GM12891 (cell line): ENCODE measurements around the gene ECSCR.
"Not testable (repeated sequence)": the region's sequence is repeated elsewhere in the genome, so short reads cannot be mapped to it uniquely, and the experiment has no call there.

ENCODE experiments used
- DNase-seq: peaks from one replicate; pipeline ENCODE4 v3.0.0; 2011; ENCODE audit warnings: low spot score; ENCODE audit not compliant: insufficient read length
- FAIRE-seq: peaks from 2 replicates; lab custom pipeline; 2011; peaks lifted over from hg19 to GRCh38; lab: Jason Lieb, UNC
- PAX5 ChIP-seq: IDR thresholded peaks from 2 replicates; pipeline ENCODE4 v1.6.1; 2011; ENCODE audit warnings: low read length, moderate library complexity, mild to moderate bottlenecking; ENCODE audit not compliant: insufficient read depth, severe bottlenecking
- POLR2A ChIP-seq: IDR thresholded peaks from 2 replicates; pipeline ENCODE4 v1.6.1; 2011; ENCODE audit warnings: low read depth, low read length, control low read depth
- POLR2AphosphoS5 ChIP-seq: IDR thresholded peaks from 2 replicates; pipeline ENCODE4 v1.6.1; 2011; ENCODE audit warnings: low read depth, low read length, control low read depth
- POU2F2 ChIP-seq: IDR thresholded peaks from 2 replicates; pipeline ENCODE4 v1.6.1; 2011; ENCODE audit warnings: low read depth, mild to moderate bottlenecking, control low read depth, low read length, moderate library complexity
- SPI1 ChIP-seq: IDR thresholded peaks from 2 replicates; pipeline ENCODE4 v1.6.1; 2011; ENCODE audit warnings: low read depth, low read length, control low read depth
- TAF1 ChIP-seq: IDR thresholded peaks from 2 replicates; pipeline ENCODE4 v1.6.1; 2011; ENCODE audit warnings: low read depth, low read length, control low read depth

ECSCR gene

DNA sequence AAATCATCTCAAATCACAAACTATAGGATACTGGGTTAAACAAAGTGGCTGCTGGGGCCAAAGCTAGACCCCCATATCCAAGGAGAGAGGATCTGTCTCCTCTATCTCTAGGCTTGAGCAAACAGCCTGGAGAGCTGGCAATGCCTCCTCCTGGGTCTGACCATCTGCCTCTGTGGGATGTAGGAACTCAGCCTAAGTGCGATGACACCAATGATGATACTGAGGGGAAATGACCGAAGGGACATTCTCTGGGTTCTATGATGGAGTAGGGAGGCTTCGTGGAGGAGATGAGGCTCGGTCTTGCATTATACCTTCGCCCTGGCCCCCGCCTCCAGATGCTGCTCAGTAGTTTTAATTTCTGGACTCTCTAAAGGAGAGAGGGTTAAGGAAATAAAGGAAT is 49.4 kb downstream of the ECSCR start:
- no peak for DNase-seq
- FAIRE-seq, result no peak
- TF ChIP-seq POLR2A (no peak), SPI1 (no peak), PAX5 (no peak), TAF1 (no peak), POU2F2 (no peak), POLR2AphosphoS5 (no peak)

DNA sequence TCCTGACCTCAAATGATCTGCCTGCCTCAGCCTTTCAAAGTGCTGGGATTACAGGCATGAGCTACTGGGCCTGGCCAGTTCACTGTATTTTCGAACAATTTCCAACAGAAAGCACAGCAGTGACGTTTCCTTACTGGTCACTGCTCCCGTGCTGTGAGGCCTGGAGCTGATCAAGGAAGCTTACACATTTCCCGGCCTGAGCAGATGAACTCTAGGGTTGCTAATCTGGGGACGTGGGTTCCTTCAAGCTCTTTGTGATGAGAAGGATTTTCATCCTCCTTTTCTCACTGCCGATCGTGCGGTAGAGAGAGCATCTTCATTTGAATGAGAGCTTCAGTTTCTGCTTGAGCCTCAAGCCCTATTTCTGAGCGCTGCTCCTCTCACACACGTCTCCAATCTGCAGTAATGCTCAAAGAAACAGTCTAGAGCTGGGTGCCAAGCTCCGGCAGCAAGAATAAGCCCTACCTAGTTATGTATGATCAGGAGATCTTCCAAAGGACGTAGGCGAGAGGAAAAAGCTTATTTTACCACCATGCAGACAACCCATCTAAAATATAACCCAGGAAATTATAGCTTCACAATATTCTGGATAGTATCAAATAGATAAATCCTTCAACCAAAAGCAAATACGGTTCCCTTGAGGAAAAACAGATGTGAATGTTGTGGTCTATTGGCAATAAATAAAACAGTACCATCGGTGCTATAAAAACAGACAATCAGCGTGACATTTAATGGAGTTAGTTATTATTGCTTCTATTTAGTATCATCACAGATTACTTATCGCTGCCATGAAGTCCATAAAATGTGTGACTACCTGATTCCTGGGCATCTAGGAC is 51.3 kb downstream of the ECSCR start:
- no peak for DNase-seq
- FAIRE-seq, result no peak
- TF ChIP-seq TAF1, result no peak
- TF ChIP-seq POLR2A, result no peak
- no peak for TF ChIP-seq POLR2AphosphoS5
- TF ChIP-seq PAX5, result no peak
- no peak for TF ChIP-seq SPI1
- no peak for TF ChIP-seq POU2F2

DNA sequence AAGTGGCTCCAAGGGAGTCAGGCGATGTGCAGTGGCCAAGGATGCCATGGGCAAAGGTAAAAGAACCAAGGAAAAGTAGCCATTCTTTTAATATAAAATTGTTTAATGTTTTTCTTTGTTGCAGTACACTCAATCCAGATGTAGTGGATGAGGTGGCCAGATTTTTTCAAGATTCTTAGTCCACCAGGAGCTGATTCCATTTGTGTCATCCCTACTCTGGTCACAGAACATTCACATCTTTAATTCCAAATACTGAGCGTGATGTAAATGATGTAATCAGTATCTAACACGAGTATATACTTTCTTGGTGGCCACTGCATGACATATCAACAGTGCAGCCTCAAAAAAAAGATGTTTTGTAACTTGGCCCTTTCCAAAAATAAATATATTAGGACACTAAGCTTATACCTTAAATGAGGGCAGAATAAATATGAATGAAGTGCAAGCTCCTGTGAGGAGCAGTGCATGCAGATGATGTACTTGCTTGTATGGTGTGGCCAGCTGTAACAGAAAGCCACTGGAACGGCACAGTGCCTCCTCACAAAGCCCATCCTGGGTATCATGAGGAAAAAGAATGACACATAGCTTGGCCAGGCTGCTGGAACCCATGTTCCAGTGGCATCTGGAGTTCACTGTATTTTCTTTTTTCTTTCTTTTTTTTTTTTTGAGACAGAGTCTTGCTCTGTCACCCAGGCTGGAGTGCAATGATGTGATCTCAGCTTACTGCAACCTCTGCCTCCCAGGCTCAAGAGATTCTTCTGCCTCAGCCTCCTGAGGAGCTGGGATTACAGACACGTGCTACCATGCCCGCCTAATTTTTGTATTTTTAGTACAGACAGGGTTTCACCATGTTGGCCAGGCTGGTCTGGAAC is 52.2 kb downstream of the ECSCR start:
- DNase-seq (no peak), FAIRE-seq (no peak)
- TF ChIP-seq TAF1, result no peak
- TF ChIP-seq POLR2A, result no peak
- TF ChIP-seq POU2F2, result no peak
- no peak for TF ChIP-seq SPI1
- TF ChIP-seq PAX5, result no peak
- TF ChIP-seq POLR2AphosphoS5, result no peak

DNA sequence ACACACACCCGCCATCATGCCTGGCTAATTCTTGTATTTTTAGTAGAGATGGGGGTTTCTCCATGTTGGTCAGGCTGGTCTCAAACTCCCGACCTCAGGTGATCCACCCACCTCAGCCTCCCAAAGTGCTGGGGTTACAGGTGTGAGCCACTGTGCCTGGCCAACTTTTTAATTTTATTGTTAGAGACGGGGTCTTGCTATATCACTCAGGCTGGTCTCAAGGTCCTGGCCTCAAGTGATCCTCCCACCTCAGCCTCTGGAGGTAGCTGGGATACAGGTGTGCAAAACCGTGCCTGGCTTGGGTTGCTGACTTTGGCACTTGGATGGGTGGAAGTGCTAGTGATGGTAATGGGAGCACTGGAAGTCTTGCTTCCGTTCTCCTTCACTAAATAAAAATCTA is 53.4 kb downstream of the ECSCR start:
- DNase-seq, FAIRE-seq: not testable (repeated sequence)

DNA sequence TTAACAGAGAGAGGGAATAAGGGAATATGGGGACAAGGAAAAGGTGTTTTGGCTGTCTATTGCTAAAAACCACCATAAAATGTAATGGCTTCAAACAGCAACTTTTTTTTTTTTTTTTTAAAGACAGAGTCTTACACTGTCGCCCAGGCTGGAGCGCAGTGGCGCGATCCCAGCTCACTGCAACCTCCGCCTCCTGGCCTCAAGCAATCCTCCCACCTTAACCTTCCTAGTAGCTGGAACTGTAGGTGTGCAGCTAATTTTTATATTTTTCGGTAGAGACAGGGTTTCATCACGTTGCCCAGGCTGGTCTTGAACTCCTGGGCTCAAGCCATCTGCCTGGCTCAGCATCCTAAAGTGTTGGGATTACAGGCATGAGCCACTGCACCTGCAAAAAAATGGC is 54.4 kb downstream of the ECSCR start:
- no peak for DNase-seq
- FAIRE-seq, result no peak

DNA sequence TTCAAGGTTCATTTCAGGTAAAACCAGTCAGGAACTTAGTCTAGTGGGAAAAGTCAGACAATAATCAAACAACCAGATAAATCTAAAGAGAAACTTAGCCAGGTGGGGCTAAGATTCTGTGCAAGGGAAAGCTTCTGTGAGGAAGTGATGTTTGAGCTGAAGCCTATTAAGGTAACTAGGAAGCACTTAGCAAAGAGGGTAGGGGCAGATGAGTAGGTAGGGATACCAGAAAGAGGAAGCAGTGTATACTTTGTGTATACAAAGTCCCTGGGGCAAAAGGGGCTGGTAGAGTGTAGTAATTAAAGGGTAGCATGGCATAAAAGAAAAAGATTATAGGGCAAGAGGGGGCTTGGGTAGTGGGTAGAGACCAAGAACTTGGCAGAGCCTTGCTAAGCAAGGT is 55.0 kb downstream of the ECSCR start:
- FAIRE-seq, result peak; percentile 28
- no peak for DNase-seq
- TF ChIP-seq POLR2AphosphoS5 (no peak), SPI1 (peak; percentile 72), TAF1 (no peak)

More for the DNA sequence above, 54.4 kb downstream of the ECSCR start:
- TF ChIP-seq POLR2A (no peak), TAF1 (no peak), SPI1 (no peak), PAX5 (no peak), POU2F2 (no peak), POLR2AphosphoS5 (no peak)

DNA sequence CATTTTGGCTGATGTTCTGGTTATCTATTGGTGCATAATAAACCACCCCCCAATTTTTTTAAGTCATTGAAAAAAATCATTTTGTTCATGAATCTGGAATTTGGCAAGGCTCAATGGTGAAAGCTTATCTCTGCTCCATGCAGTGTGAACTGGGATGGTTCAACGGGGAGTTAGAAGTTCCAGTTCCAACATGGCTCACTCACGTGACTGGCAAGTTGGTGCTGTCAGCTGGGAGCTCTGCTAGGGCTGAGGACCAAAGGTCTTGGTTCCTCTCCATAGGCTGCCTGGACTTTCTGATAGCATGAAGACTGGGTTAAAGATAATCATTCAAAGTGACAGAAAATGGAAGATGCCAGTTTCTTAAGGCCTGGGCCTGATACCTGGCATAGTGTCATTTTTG is 55.6 kb downstream of the ECSCR start:
- DNase-seq, result no peak
- TF ChIP-seq SPI1, result no peak
- TF ChIP-seq PAX5, result no peak
- TF ChIP-seq POU2F2, result no peak
- TF ChIP-seq TAF1, result no peak
- no peak for TF ChIP-seq POLR2A
- TF ChIP-seq POLR2AphosphoS5, result no peak
- FAIRE-seq, result no peak

DNA sequence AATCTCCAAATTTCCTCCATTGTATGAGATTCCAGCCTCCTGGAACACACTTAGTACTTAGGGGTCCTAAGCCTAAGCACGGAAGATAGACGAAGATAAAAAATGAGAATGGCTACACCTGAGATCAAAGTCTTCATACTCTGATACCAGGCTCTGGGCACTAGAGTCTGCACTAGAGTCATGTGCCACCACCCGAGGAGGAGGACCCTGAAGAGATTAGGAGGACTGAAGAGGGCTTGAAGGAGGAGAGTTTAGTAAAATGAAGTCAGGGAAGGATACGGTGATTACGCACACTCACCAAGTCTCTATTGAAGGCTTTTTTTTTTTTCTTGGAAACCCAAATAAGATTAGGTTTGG is 58.1 kb downstream of the ECSCR start:
- DNase-seq (no peak), FAIRE-seq (no peak)

DNA sequence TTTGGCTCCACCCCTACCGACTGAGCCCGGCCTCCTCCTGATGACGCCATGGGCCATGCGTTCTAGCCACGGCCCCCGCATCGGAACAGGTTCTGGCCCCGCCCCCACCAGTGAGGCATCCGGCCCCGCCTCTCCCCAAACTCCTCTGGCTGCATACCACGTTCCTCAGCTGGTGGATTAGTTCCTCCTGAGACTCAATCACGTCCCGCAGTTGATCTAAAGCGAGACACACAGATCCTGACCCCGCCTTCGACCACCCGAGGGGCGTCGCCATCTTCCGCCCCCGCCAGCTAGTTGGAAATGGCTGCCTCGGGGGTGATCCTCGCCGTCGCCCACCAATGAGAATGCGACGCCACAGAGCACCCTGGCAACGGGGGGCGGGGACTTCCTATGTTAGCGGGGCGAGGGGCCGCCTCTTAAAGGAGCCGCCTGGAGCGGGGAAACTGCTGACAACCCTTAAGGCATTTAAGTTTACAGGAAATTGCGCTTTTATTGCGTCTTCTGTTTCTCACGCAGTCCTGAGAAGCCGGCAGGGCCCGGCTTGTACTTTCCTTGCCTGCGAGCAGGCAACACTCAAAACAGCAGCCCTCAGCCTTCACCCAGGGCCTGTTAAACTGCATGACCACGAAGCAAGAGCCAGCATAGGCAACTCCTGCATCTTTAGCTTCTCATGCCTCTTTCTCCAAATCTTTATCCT is 58.6 kb downstream of the ECSCR start, which contains the start of gene SPATA24:
TSS of gene SPATA24 (minus strand) at position 303 of the 697 bp plus-strand sequence. CDS start at position 274, 29 bp downstream.
- FAIRE-seq (peak; percentile 96), DNase-seq (peak; percentile 88)
- TF ChIP-seq TAF1, result no peak
- peak; percentile 13; the same call in 1 of the 2 replicates for TF ChIP-seq SPI1
- peak; percentile 40; the same call in 1 of the 2 replicates for TF ChIP-seq POLR2A
- no peak for TF ChIP-seq POLR2AphosphoS5
- no peak for TF ChIP-seq PAX5
- no peak for TF ChIP-seq POU2F2

More for the DNA sequence above, 58.1 kb downstream of the ECSCR start:
- TF ChIP-seq POU2F2 (no peak), TAF1 (no peak), POLR2A (no peak), PAX5 (no peak), POLR2AphosphoS5 (no peak), SPI1 (no peak)

DNA sequence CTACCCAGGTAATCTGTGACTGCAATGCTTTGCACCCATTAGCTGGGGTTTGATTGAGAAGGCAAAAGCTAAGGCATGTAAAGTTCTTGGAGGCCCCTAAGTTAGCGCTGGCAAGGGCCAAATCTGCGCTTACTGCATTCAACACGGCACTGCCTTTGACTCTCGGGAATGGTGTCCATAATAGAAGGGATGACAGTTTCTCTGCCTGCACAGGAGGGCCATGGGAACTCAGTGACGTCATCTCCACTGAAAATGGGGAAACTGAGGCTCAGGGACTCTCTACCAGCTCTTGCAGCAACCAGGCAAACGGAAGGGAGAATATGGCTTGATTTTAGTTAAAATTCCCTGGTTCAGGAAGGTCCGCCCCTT is 59.1 kb downstream of the ECSCR start:
- FAIRE-seq, result no peak
- TF ChIP-seq TAF1 (no peak), POLR2AphosphoS5 (no peak), POLR2A (no peak), SPI1 (no peak), PAX5 (no peak), POU2F2 (no peak)
- no peak for DNase-seq
